T-helper 17 cell (primary cell): ENCODE results near the gene TMEM18. TPM values are rescaled to one million over a fixed set of nuclear protein-coding genes. Genes with fewer than 3 reads are reported as not detected.
A peak's percentile ranks its signal among the peaks of the same experiment; 100 is the strongest.
"Not testable (repeated sequence)": the region's sequence is repeated elsewhere in the genome, so short reads cannot be mapped to it uniquely, and the experiment has no call there.

Source experiments
- ATAC-seq: fragments of 150-1000 bp; cut with Tn5 transposase; 2 replicates; pipeline ENCODE4 v1.10.0; 2021; ENCODE audit warnings: mild to moderate bottlenecking, moderate library complexity
- DNase-seq, 3 donors: peaks; one replicate each; pipeline versions ENCODE4 v3.0.0 to v3.0.0-alpha.2; 2020 to 2021
- H3K9me3 ChIP-seq: one replicate; pipeline ENCODE4 v1.7.0; 2013; ENCODE audit warnings: low read length, mild to moderate bottlenecking; ENCODE audit not compliant: control insufficient read depth, poor library complexity, severe bottlenecking
- H3K27ac Mint-ChIP-seq: one replicate; pipeline ENCODE4 v1.8.0; 2022; ENCODE audit warnings: mild to moderate bottlenecking, moderate library complexity, mixed read lengths
- H3K27me3 Mint-ChIP-seq: one replicate; pipeline ENCODE4 v1.8.0; 2022; ENCODE audit warnings: mixed read lengths
- H3K36me3 Mint-ChIP-seq: one replicate; pipeline ENCODE4 v1.8.0; 2022; ENCODE audit warnings: low read depth, mixed read lengths
- H3K4me1 Mint-ChIP-seq: one replicate; pipeline ENCODE4 v1.8.0; 2022; ENCODE audit warnings: mild to moderate bottlenecking, mixed read lengths
- H3K4me3 Mint-ChIP-seq: one replicate; pipeline ENCODE4 v1.8.0; 2022; ENCODE audit warnings: mild to moderate bottlenecking, moderate library complexity, mixed read lengths
- total RNA-seq, 4 donors: library from RNA in 2 of 4; stranded (reverse) in 2 of 4; gene quantifications; one replicate each; pipeline ENCODE4 v1.2.3 and lab custom pipeline; 2022 to 2026

TMEM18 gene
- total RNA-seq, 2 donors from 2014 or later: 29.3 to 34.3 TPM

GRCh38 chr2:689877-690510 is 12.8 kb upstream of the TMEM18 start:
- Mint-ChIP-seq H3K4me3 (no peak overlapping the region), H3K36me3 (peaks cover 3% of the 10 kb centered on the region), H3K27ac (no peak overlapping the region), H3K27me3 (peaks cover 29% of the 10 kb centered on the region), H3K4me1 (peaks cover 3% of the 10 kb centered on the region)
- ATAC-seq (no peak), DNase-seq (no peak)
- no peaks in the 10 kb centered on the region for H3K9me3 ChIP-seq

- Mint-ChIP-seq H3K4me1 (peaks cover 3% of the 10 kb centered on the region), H3K36me3 (peaks cover 3% of the 10 kb centered on the region), H3K27ac (no peak overlapping the region), H3K4me3 (no peak overlapping the region), H3K27me3 (peaks cover 29% of the 10 kb centered on the region)
- no peaks in the 10 kb centered on the region for H3K9me3 ChIP-seq
- DNase-seq (no peak), ATAC-seq (no peak)
These were observed 12.0 kb upstream of the TMEM18 start for GRCh38 chr2:689237-689636.

GRCh38 chr2:688504-689076 is 11.4 kb upstream of the TMEM18 start:
- no peaks in the 10 kb centered on the region for H3K9me3 ChIP-seq
- Mint-ChIP-seq H3K27ac (no peak overlapping the region), H3K4me3 (no peak overlapping the region), H3K27me3 (peaks cover 29% of the 10 kb centered on the region), H3K4me1 (peaks cover 3% of the 10 kb centered on the region), H3K36me3 (peaks cover 3% of the 10 kb centered on the region)
- ATAC-seq: no peak
- no peak for DNase-seq

DNA sequence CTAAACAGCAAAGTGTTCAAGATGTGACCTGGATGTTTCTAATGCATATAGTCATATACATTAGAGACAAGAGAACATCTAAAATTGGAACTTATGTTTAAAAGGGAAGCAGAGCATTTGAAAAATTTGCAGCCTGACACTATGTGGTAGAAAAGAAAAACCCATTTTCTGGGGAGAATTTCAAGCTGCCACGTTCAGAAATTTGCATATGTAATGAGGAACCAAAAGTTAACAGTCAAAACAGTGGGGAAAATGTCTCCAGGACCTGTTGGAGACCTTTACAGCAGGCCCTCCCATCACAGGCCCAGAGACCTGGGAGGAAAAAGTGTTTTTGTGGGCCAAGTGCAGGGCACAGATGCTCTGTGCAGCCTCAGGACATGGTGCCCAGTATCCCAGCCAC is 8.2 kb upstream of the TMEM18 start:
- Mint-ChIP-seq H3K4me1 (peaks cover 5% of the 10 kb centered on the region), H3K27me3 (peaks cover 20% of the 10 kb centered on the region), H3K36me3 (no peaks in the 10 kb centered on the region), H3K27ac (no peak overlapping the region), H3K4me3 (no peak overlapping the region)
- H3K9me3 ChIP-seq: no peaks in the 10 kb centered on the region
- no peak for DNase-seq
- ATAC-seq: no peak

DNA sequence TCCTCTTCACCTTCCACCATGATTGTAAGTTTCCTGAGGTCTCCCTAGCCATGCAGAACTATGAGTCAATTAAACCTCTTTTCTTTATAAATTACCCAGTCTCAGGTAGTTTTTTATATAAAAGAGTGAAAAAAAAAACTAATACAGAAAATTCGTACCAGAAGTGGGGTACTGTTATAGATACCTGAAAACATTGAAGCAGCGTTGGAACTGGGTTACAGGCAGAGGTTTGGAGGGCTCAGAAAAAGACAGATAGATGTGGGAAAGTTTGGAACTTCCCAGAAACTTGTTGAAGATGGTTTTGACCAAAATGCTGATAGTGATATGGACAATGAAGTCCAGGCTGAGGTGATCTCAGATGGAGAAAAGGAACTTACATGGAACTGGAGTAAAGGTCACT is 7.7 kb upstream of the TMEM18 start:
- not testable (repeated sequence) for DNase-seq, H3K27ac Mint-ChIP-seq, H3K4me1 Mint-ChIP-seq, H3K9me3 ChIP-seq, H3K4me3 Mint-ChIP-seq, ATAC-seq, H3K36me3 Mint-ChIP-seq
- H3K27me3 Mint-ChIP-seq: peaks cover 15% of the 10 kb centered on the region

GRCh38 chr2:682226-682625 is 5.0 kb upstream of the TMEM18 start:
- Mint-ChIP-seq H3K27me3 (no peaks in the 10 kb centered on the region), H3K4me3 (no peak overlapping the region), H3K4me1 (peaks cover 13% of the 10 kb centered on the region), H3K27ac (no peak overlapping the region), H3K36me3 (no peaks in the 10 kb centered on the region)
- ATAC-seq (no peak), DNase-seq (no peak)
- no peaks in the 10 kb centered on the region for H3K9me3 ChIP-seq

DNA sequence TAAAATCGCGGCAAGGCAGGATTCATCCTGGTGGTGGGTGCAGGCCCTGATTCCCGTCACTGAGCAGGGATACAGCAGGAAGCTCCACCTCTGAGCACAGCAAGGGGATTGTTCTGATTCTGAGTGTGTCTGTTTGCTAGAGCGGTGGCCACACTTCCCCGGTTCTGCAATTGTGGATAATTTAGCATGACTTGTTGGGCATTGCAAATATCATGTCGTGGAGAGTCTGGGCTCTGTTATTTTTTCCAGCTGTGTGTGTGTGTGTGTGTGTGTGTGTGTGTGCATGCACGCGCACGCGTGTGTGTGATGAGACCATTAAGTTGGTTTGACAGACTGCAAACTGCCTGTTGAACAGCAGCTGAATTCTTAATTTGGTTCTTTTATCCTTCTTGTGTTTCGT is 4.1 kb upstream of the TMEM18 start:
- H3K4me3 Mint-ChIP-seq: no peak overlapping the region

GRCh38 chr2:680496-680895 is 3.3 kb upstream of the TMEM18 start:
- H3K9me3 ChIP-seq: no peaks in the 10 kb centered on the region
- ATAC-seq (no peak), DNase-seq (no peak)
- H3K27me3 Mint-ChIP-seq: no peaks in the 10 kb centered on the region
- no peak overlapping the region for H3K4me3 Mint-ChIP-seq
- peaks cover 25% of the 10 kb centered on the region for H3K4me1 Mint-ChIP-seq
- no peaks in the 10 kb centered on the region for H3K36me3 Mint-ChIP-seq
- no peak overlapping the region for H3K27ac Mint-ChIP-seq

More for the DNA sequence above, 4.1 kb upstream of the TMEM18 start:
- Mint-ChIP-seq H3K27ac (no peak overlapping the region), H3K4me1 (peaks cover 19% of the 10 kb centered on the region), H3K27me3 (no peaks in the 10 kb centered on the region), H3K36me3 (no peaks in the 10 kb centered on the region)
- H3K9me3 ChIP-seq: no peaks in the 10 kb centered on the region
- ATAC-seq: no peak
- DNase-seq: no peak

GRCh38 chr2:678964-679363 is 1.8 kb upstream of the TMEM18 start:
- peaks cover 34% of the 10 kb centered on the region for H3K4me1 Mint-ChIP-seq
- H3K4me3 Mint-ChIP-seq: peak overlapping the region; percentile 97
- no peaks in the 10 kb centered on the region for H3K9me3 ChIP-seq
- no peaks in the 10 kb centered on the region for H3K27me3 Mint-ChIP-seq
- peak overlapping the region; percentile 98 for H3K27ac Mint-ChIP-seq
- ATAC-seq: no peak
- DNase-seq: no peak
- no peaks in the 10 kb centered on the region for H3K36me3 Mint-ChIP-seq

- Mint-ChIP-seq H3K4me3 (peak overlapping the region; percentile 97), H3K27me3 (no peaks in the 10 kb centered on the region), H3K27ac (peak overlapping the region; percentile 98), H3K4me1 (peaks cover 34% of the 10 kb centered on the region), H3K36me3 (no peaks in the 10 kb centered on the region)
- DNase-seq (no peak), ATAC-seq (no peak)
- H3K9me3 ChIP-seq: no peaks in the 10 kb centered on the region
These were observed 849 bp upstream of the TMEM18 start for GRCh38 chr2:677959-678550.

DNA sequence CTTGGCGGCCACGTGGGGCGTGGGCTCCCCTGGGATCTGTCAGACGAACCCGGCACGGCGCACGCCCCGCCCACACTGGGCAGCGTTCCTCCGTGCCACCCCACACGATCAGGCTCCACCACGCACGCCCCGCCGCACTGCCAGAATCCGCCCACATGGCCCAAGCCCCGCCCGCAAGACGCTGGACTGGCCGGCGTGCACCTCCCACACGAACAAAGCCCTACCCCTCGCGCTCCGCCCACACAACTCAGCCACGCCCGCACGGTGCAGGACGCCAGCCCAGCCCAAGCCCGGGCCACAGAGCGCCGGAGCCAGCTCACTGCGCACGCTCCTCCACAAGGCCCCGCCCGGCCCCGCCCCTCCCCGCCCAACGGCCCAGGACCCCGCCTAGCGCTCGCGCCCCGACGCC is 555 bp downstream of the TMEM18 start:
- Mint-ChIP-seq H3K36me3 (no peaks in the 10 kb centered on the region), H3K27ac (peak overlapping the region; percentile 98), H3K4me3 (peak overlapping the region; percentile 97), H3K4me1 (peaks cover 32% of the 10 kb centered on the region), H3K27me3 (no peaks in the 10 kb centered on the region)
- H3K9me3 ChIP-seq: no peaks in the 10 kb centered on the region
- DNase-seq: peak in 2 of 3 donors; percentile 97 to 98
- peak; percentile 77 for ATAC-seq

GRCh38 chr2:675982-676646 is 1.1 kb downstream of the TMEM18 start:
- Mint-ChIP-seq H3K4me1 (peaks cover 32% of the 10 kb centered on the region), H3K4me3 (peak overlapping the region; percentile 97), H3K27me3 (no peaks in the 10 kb centered on the region), H3K36me3 (no peaks in the 10 kb centered on the region), H3K27ac (peak overlapping the region; percentile 98)
- no peaks in the 10 kb centered on the region for H3K9me3 ChIP-seq
- ATAC-seq (peak; percentile 13), DNase-seq (peak; percentile 18 to 58 (median 24))

GRCh38 chr2:675460-675859 is 1.7 kb downstream of the TMEM18 start:
- Mint-ChIP-seq H3K27me3 (no peaks in the 10 kb centered on the region), H3K4me1 (peaks cover 32% of the 10 kb centered on the region), H3K36me3 (peaks cover 5% of the 10 kb centered on the region), H3K27ac (no peak overlapping the region), H3K4me3 (no peak overlapping the region)
- H3K9me3 ChIP-seq: no peaks in the 10 kb centered on the region
- DNase-seq (no peak), ATAC-seq (no peak)
